ENCODE results near the gene FAAH2. TPM values are rescaled to one million over a fixed set of nuclear protein-coding genes. Genes with fewer than 3 reads are reported as not detected.

FAAH2 gene
- total and polyA plus RNA-seq, 2 donors (not counting 3 experiments of a cell fraction or from before 2014, with no cell fraction given): 0.06 to 0.15 TPM

DNA sequence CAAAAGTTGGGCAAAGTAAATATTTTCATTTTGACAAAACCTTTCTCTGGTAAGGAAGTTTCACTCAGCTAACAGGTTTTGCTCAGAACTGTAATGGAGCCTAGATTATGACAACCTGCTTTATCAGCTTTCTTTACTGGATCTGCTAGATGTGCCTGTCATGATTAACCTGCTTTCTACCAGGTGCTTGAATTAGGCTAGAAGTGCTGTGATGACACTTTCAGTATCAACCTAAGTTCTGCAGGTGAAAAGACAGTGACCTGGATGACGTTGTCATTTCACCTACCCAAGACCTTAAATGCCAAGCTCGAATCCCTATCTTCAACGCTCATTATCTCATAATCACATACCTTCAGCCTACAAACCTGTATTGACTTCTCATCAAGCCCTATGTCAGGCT is 1.5 kb upstream of the FAAH2 start:
- intact Hi-C loops (cut with micrococcal nuclease): no loop called here
- Histone ChIP-seq H3K4me2 (ENCODE audit: insufficient read depth, low read length) (no peak overlapping the region), H3K9me3 (replicated peaks; ENCODE audit: control insufficient read depth, insufficient read depth, low read length) (no peaks in the 10 kb centered on the region), H3K27ac (ENCODE audit: insufficient read depth, low read depth, low read length) (no peak overlapping the region), H3K79me2 (ENCODE audit: control insufficient read depth, insufficient read depth, low read length) (no peaks in the 10 kb centered on the region), H3K4me3 (replicated peaks in 1 of 3; ENCODE audit: insufficient read depth in 1 of 3, low read depth in 1 of 3, low read length in 3 of 3) (no peak overlapping the region), H3K9ac (replicated peaks; ENCODE audit: extremely low read depth, insufficient read depth, low read length) (no peak overlapping the region), H3K4me1 (ENCODE audit: control insufficient read depth, extremely low read depth, insufficient read depth, low read length) (no peaks in the 10 kb centered on the region), H3K9me1 (replicated peaks; ENCODE audit: control insufficient read depth, extremely low read depth, insufficient read depth, low read length) (no peaks in the 10 kb centered on the region), H2AFZ (ENCODE audit: low read depth, low read length) (no peak overlapping the region), H3K27me3 (ENCODE audit: control insufficient read depth in 2 of 2, insufficient read depth in 2 of 2, low read length in 2 of 2) (no peaks in the 10 kb centered on the region), H4K20me1 (replicated peaks; ENCODE audit: control insufficient read depth, extremely low read depth, insufficient read depth, low read length) (no peaks in the 10 kb centered on the region), H3K36me3 (ENCODE audit: control insufficient read depth in 2 of 2, extremely low read depth in 1 of 2, insufficient read depth in 2 of 2, low read length in 2 of 2) (no peaks in the 10 kb centered on the region)
- TF ChIP-seq MYC (IDR thresholded peaks at IDR 0.05; ENCODE audit: low read depth, low read length) (no peak), EZH2 (IDR thresholded peaks at IDR 0.05; ENCODE audit: borderline replicate concordance, low read depth, low read length, severe bottlenecking) (no peak), GATA2 (IDR thresholded peaks at IDR 0.05; ENCODE audit: insufficient read depth, insufficient read length, low read depth, low read length) (no peak), POLR2AphosphoS5 (IDR thresholded peaks at IDR 0.05; ENCODE audit: insufficient read depth, low read depth, low read length) (no peak)
- ChIA-PET CTCF (no interaction called here), POLR2A (no interaction called here)
- no peak for DNase-seq (ENCODE audit: low read depth, low spot score)
- dilution Hi-C loops (cut with MboI; ENCODE audit: extremely low pct_ligation_motif_present, low sequenced_read_pairs): no loop called here
- no peak for FAIRE-seq
- no TSS peak for BruUV-seq (replicated peaks)

GRCh38 chrX:57289089-57289488 is 2.6 kb downstream of the FAAH2 start:
- ChIA-PET CTCF (no interaction called here), POLR2A (no interaction called here)
- no peaks in the 10 kb centered on the region for H3K36me3 ChIP-seq (ENCODE audit: control insufficient read depth in 2 of 2, extremely low read depth in 1 of 2, insufficient read depth in 2 of 2, low read length in 2 of 2)
- H3K9me1 ChIP-seq (replicated peaks; ENCODE audit: control insufficient read depth, extremely low read depth, insufficient read depth, low read length): no peaks in the 10 kb centered on the region
- TF ChIP-seq CTCF (IDR thresholded peaks at IDR 0.05; ENCODE audit: extremely low read depth in 1 of 2, insufficient read depth in 1 of 2, low read depth in 1 of 2, low read length in 2 of 2): no peak
- no peak for TF ChIP-seq MYC (IDR thresholded peaks at IDR 0.05; ENCODE audit: low read depth, low read length)
- no peak for TF ChIP-seq FOS (IDR thresholded peaks at IDR 0.05; ENCODE audit: borderline replicate concordance, insufficient read depth, low read length)
- TF ChIP-seq POLR2AphosphoS5 (IDR thresholded peaks at IDR 0.05; ENCODE audit: insufficient read depth, low read depth, low read length): no peak
- no peak for TF ChIP-seq MAX (IDR thresholded peaks at IDR 0.05; ENCODE audit: insufficient read depth, insufficient read length)
- TF ChIP-seq POLR2A (IDR thresholded peaks at IDR 0.05; ENCODE audit: low read depth, low read length): no peak
- no peak for TF ChIP-seq GATA2 (IDR thresholded peaks at IDR 0.05; ENCODE audit: insufficient read depth, insufficient read length, low read depth, low read length)
- no peak for TF ChIP-seq JUN (IDR thresholded peaks at IDR 0.05; ENCODE audit: borderline replicate concordance, insufficient read depth, insufficient read length, low read depth)
- no peak for TF ChIP-seq EZH2 (IDR thresholded peaks at IDR 0.05; ENCODE audit: borderline replicate concordance, low read depth, low read length, severe bottlenecking)
- H2AFZ ChIP-seq (ENCODE audit: low read depth, low read length): no peak overlapping the region
- H4K20me1 ChIP-seq (replicated peaks; ENCODE audit: control insufficient read depth, extremely low read depth, insufficient read depth, low read length): no peaks in the 10 kb centered on the region
- H3K27me3 ChIP-seq (ENCODE audit: control insufficient read depth in 2 of 2, insufficient read depth in 2 of 2, low read length in 2 of 2): no peaks in the 10 kb centered on the region
- no peak overlapping the region for H3K27ac ChIP-seq (ENCODE audit: insufficient read depth, low read depth, low read length)
- DNase-seq (ENCODE audit: low read depth, low spot score): no peak
- no peak for FAIRE-seq
- no TSS peak for BruUV-seq (replicated peaks)
- H3K4me1 ChIP-seq (ENCODE audit: control insufficient read depth, extremely low read depth, insufficient read depth, low read length): no peaks in the 10 kb centered on the region
- H3K4me2 ChIP-seq (ENCODE audit: insufficient read depth, low read length): no peak overlapping the region
- H3K9me3 ChIP-seq (replicated peaks; ENCODE audit: control insufficient read depth, insufficient read depth, low read length): no peaks in the 10 kb centered on the region
- H3K4me3 ChIP-seq (replicated peaks in 1 of 3; ENCODE audit: insufficient read depth in 1 of 3, low read depth in 1 of 3, low read length in 3 of 3): no peak overlapping the region
- H3K79me2 ChIP-seq (ENCODE audit: control insufficient read depth, insufficient read depth, low read length): no peaks in the 10 kb centered on the region
- intact Hi-C loops (cut with micrococcal nuclease): no loop called here
- dilution Hi-C loops (cut with MboI; ENCODE audit: extremely low pct_ligation_motif_present, low sequenced_read_pairs): no loop called here
- no peak overlapping the region for H3K9ac ChIP-seq (replicated peaks; ENCODE audit: extremely low read depth, insufficient read depth, low read length)

Measured in endothelial cell of umbilical vein (primary cell).